GM12891 (cell line): ENCODE data around the gene PAEP.

Experiments
- POLR2A ChIP-seq: IDR thresholded peaks from 2 replicates; pipeline ENCODE4 v1.6.1; 2011; ENCODE audit warnings: low read depth, low read length, control low read depth
- POU2F2 ChIP-seq: IDR thresholded peaks from 2 replicates; pipeline ENCODE4 v1.6.1; 2011; ENCODE audit warnings: low read depth, mild to moderate bottlenecking, control low read depth, low read length, moderate library complexity
- SPI1 ChIP-seq: IDR thresholded peaks from 2 replicates; pipeline ENCODE4 v1.6.1; 2011; ENCODE audit warnings: low read depth, low read length, control low read depth
- TAF1 ChIP-seq: IDR thresholded peaks from 2 replicates; pipeline ENCODE4 v1.6.1; 2011; ENCODE audit warnings: low read depth, low read length, control low read depth

GRCh38 chr9:135516132-135516860, 45.3 kb upstream of the PAEP start:
- TF ChIP-seq POLR2A: no peak
- TF ChIP-seq SPI1: no peak
- TF ChIP-seq POU2F2: no peak
- no peak for TF ChIP-seq TAF1
